Stimulated activated naive B cell treated with anti-CD40 and anti-IgM and Interleukin-4, amounts not matched to agents 10 μg/mL and 1 μg/mL and 100 μg/mL, for 72 hours (primary cell): ENCODE measurements around the gene PRRC1.

Experiments used
- ATAC-seq, 2 donors: fragments of 150-1000 bp; cut with Tn5 transposase; replicated peaks; 2 replicates each; pipeline ENCODE4 v1.10.0; 2021; ENCODE audit warnings: moderate library complexity in 1 of 2
- DNase-seq: peaks from one replicate; pipeline ENCODE4 v3.0.0; 2021
- H3K27ac Mint-ChIP-seq: one replicate; pipeline ENCODE4 v1.8.0; 2022; ENCODE audit warnings: mild to moderate bottlenecking, mixed read lengths
- H3K27me3 Mint-ChIP-seq, 2 donors: one replicate each; pipeline ENCODE4 v1.8.0; 2022; ENCODE audit warnings: mixed read lengths in 2 of 2
- H3K36me3 Mint-ChIP-seq, 2 donors: one replicate each; pipeline ENCODE4 v1.8.0; 2022; ENCODE audit warnings: mixed read lengths in 2 of 2, mild to moderate bottlenecking in 1 of 2
- H3K4me1 Mint-ChIP-seq, 2 donors: one replicate each; pipeline ENCODE4 v1.8.0; 2022; ENCODE audit warnings: mixed read lengths in 2 of 2, mild to moderate bottlenecking in 1 of 2
- H3K4me3 Mint-ChIP-seq, 2 donors: one replicate each; pipeline ENCODE4 v1.8.0; 2022; ENCODE audit warnings: mild to moderate bottlenecking in 2 of 2, mixed read lengths in 2 of 2, moderate library complexity in 1 of 2
- H3K9me3 Mint-ChIP-seq, 2 donors: one replicate each; pipeline ENCODE4 v1.8.0; 2022; ENCODE audit warnings: mixed read lengths in 2 of 2, mild to moderate bottlenecking in 1 of 2

The PRRC1 gene

GRCh38 chr5:127517480-127518318 lies at the start of gene PRRC1:
PRRC1 (plus strand) TSS chr5:127517640; CDS start chr5:127523480, 5,840 bp downstream.
- Mint-ChIP-seq H3K27ac (peak within 1 kb of the TSS; percentile 90), H3K36me3 (peaks cover 27 to 30% of the 10 kb centered on the region in 2 donors), H3K27me3 (peaks cover 0 to 2% of the 10 kb centered on the region in 2 donors), H3K4me3 (peak within 1 kb of the TSS; percentile 89 to 94), H3K4me1 (peaks cover 19 to 29% of the 10 kb centered on the region in 2 donors), H3K9me3 (peaks cover 9 to 14% of the 10 kb centered on the region in 2 donors)
- DNase-seq: peak; percentile 71
- peak; percentile 96 for ATAC-seq

GRCh38 chr5:127471211-127471610 lies 46.2 kb upstream of the PRRC1 start:
- ATAC-seq (no peak), DNase-seq (no peak)
- Mint-ChIP-seq H3K27me3 (peaks cover under 1 to 16% of the 10 kb centered on the region in 2 donors), H3K9me3 (no peaks in the 10 kb centered on the region), H3K36me3 (no peaks in the 10 kb centered on the region), H3K4me1 (no peaks in the 10 kb centered on the region), H3K4me3 (no peak overlapping the region), H3K27ac (no peak overlapping the region)

- peaks cover 0 to 16% of the 10 kb centered on the region in 2 donors for H3K27me3 Mint-ChIP-seq
- no peaks in the 10 kb centered on the region for H3K4me1 Mint-ChIP-seq
- no peak overlapping the region for H3K27ac Mint-ChIP-seq
- H3K4me3 Mint-ChIP-seq: no peak overlapping the region
- ATAC-seq (no peak), DNase-seq (no peak)
- H3K9me3 Mint-ChIP-seq: no peaks in the 10 kb centered on the region
- no peaks in the 10 kb centered on the region for H3K36me3 Mint-ChIP-seq
These were observed 44.7 kb upstream of the PRRC1 start for GRCh38 chr5:127472700-127473099.

- DNase-seq (no peak), ATAC-seq (no peak)
- Mint-ChIP-seq H3K27me3 (peaks cover 6 to 15% of the 10 kb centered on the region in 2 donors), H3K4me3 (no peak overlapping the region), H3K27ac (no peak overlapping the region), H3K4me1 (no peaks in the 10 kb centered on the region), H3K36me3 (no peaks in the 10 kb centered on the region), H3K9me3 (no peaks in the 10 kb centered on the region)
These were observed 31.0 kb upstream of the PRRC1 start for GRCh38 chr5:127486471-127486870.

GRCh38 chr5:127492854-127493738 lies 24.3 kb upstream of the PRRC1 start:
- peak; percentile 50 to 52 for ATAC-seq
- H3K27ac Mint-ChIP-seq: no peak overlapping the region
- H3K4me1 Mint-ChIP-seq: no peaks in the 10 kb centered on the region
- no peak overlapping the region for H3K4me3 Mint-ChIP-seq
- no peaks in the 10 kb centered on the region for H3K36me3 Mint-ChIP-seq
- H3K27me3 Mint-ChIP-seq: peaks cover 20 to 53% of the 10 kb centered on the region in 2 donors
- peaks cover 0 to 2% of the 10 kb centered on the region in 2 donors for H3K9me3 Mint-ChIP-seq
- no peak for DNase-seq

GRCh38 chr5:127498548-127498947 lies 18.9 kb upstream of the PRRC1 start:
- Mint-ChIP-seq H3K9me3 (peaks cover 0 to 2% of the 10 kb centered on the region in 2 donors), H3K27me3 (peaks cover 10 to 27% of the 10 kb centered on the region in 2 donors), H3K36me3 (no peaks in the 10 kb centered on the region), H3K27ac (no peak overlapping the region), H3K4me1 (no peaks in the 10 kb centered on the region), H3K4me3 (no peak overlapping the region)
- ATAC-seq (no peak), DNase-seq (no peak)

- Mint-ChIP-seq H3K27me3 (peaks cover under 1 to 5% of the 10 kb centered on the region in 2 donors), H3K36me3 (no peaks in the 10 kb centered on the region), H3K9me3 (no peaks in the 10 kb centered on the region), H3K4me1 (no peaks in the 10 kb centered on the region), H3K27ac (no peak overlapping the region), H3K4me3 (no peak overlapping the region)
- ATAC-seq (no peak), DNase-seq (no peak)
These were observed 11.5 kb upstream of the PRRC1 start for GRCh38 chr5:127505905-127506304.

- Mint-ChIP-seq H3K27me3 (peaks cover 8 to 11% of the 10 kb centered on the region in 2 donors), H3K4me3 (no peak overlapping the region), H3K4me1 (no peaks in the 10 kb centered on the region), H3K27ac (no peak overlapping the region), H3K36me3 (no peaks in the 10 kb centered on the region), H3K9me3 (no peaks in the 10 kb centered on the region)
- no peak for DNase-seq
- ATAC-seq: no peak
These were observed 10.8 kb upstream of the PRRC1 start for GRCh38 chr5:127506616-127507015.

- H3K9me3 Mint-ChIP-seq: no peaks in the 10 kb centered on the region
- H3K27me3 Mint-ChIP-seq: peaks cover 16 to 18% of the 10 kb centered on the region in 2 donors
- no peak for DNase-seq
- no peaks in the 10 kb centered on the region for H3K36me3 Mint-ChIP-seq
- no peak overlapping the region for H3K27ac Mint-ChIP-seq
- H3K4me3 Mint-ChIP-seq: no peak overlapping the region
- ATAC-seq: no peak
- H3K4me1 Mint-ChIP-seq: no peaks in the 10 kb centered on the region
These were observed 8.6 kb upstream of the PRRC1 start for GRCh38 chr5:127508644-127509373.

GRCh38 chr5:127513408-127513970 lies 4.0 kb upstream of the PRRC1 start:
- no peaks in the 10 kb centered on the region for H3K9me3 Mint-ChIP-seq
- H3K4me3 Mint-ChIP-seq: no peak overlapping the region
- H3K4me1 Mint-ChIP-seq: peaks cover 1 to 5% of the 10 kb centered on the region in 2 donors
- peaks cover 16 to 18% of the 10 kb centered on the region in 2 donors for H3K27me3 Mint-ChIP-seq
- no peak for ATAC-seq
- H3K36me3 Mint-ChIP-seq: no peaks in the 10 kb centered on the region
- H3K27ac Mint-ChIP-seq: no peak overlapping the region
- DNase-seq: no peak

- ATAC-seq (no peak), DNase-seq (no peak)
- Mint-ChIP-seq H3K9me3 (no peaks in the 10 kb centered on the region), H3K4me3 (no peak overlapping the region), H3K36me3 (peaks cover 6% of the 10 kb centered on the region in 2 donors), H3K4me1 (peaks cover 8 to 11% of the 10 kb centered on the region in 2 donors), H3K27me3 (peaks cover 13 to 18% of the 10 kb centered on the region in 2 donors), H3K27ac (no peak overlapping the region)
These were observed 2.6 kb upstream of the PRRC1 start for GRCh38 chr5:127514816-127515215.

GRCh38 chr5:127515693-127516440 lies 1.6 kb upstream of the PRRC1 start:
- no peak for DNase-seq
- no peak overlapping the region for H3K27ac Mint-ChIP-seq
- H3K9me3 Mint-ChIP-seq: peaks cover 0 to 4% of the 10 kb centered on the region in 2 donors
- peaks cover 13 to 15% of the 10 kb centered on the region in 2 donors for H3K36me3 Mint-ChIP-seq
- H3K4me1 Mint-ChIP-seq: peaks cover 13 to 14% of the 10 kb centered on the region in 2 donors
- H3K4me3 Mint-ChIP-seq: no peak overlapping the region
- H3K27me3 Mint-ChIP-seq: peaks cover 11 to 18% of the 10 kb centered on the region in 2 donors
- ATAC-seq: no peak

- H3K4me1 Mint-ChIP-seq: peaks cover 19 to 25% of the 10 kb centered on the region in 2 donors
- DNase-seq (no peak), ATAC-seq (peak; percentile 45 to 55)
- H3K9me3 Mint-ChIP-seq: peaks cover 9 to 14% of the 10 kb centered on the region in 2 donors
- peaks cover 23 to 26% of the 10 kb centered on the region in 2 donors for H3K36me3 Mint-ChIP-seq
- H3K27ac Mint-ChIP-seq: peak overlapping the region; percentile 48
- peaks cover 0 to 6% of the 10 kb centered on the region in 2 donors for H3K27me3 Mint-ChIP-seq
- peak overlapping the region; percentile 78 to 94 for H3K4me3 Mint-ChIP-seq
These were observed 345 bp upstream of the PRRC1 start for GRCh38 chr5:127517110-127517479.
